GM18502 (cell line): ENCODE measurements around the gene DHRS1.

Experiments used
- ATAC-seq: cut with Tn5 transposase; IDR thresholded peaks from one replicate; pipeline ENCODE4 v1.9.1; 2021; ENCODE audit warnings: mild to moderate bottlenecking; ENCODE audit not compliant: unreplicated experiment, poor library complexity

Gene DHRS1

DNA sequence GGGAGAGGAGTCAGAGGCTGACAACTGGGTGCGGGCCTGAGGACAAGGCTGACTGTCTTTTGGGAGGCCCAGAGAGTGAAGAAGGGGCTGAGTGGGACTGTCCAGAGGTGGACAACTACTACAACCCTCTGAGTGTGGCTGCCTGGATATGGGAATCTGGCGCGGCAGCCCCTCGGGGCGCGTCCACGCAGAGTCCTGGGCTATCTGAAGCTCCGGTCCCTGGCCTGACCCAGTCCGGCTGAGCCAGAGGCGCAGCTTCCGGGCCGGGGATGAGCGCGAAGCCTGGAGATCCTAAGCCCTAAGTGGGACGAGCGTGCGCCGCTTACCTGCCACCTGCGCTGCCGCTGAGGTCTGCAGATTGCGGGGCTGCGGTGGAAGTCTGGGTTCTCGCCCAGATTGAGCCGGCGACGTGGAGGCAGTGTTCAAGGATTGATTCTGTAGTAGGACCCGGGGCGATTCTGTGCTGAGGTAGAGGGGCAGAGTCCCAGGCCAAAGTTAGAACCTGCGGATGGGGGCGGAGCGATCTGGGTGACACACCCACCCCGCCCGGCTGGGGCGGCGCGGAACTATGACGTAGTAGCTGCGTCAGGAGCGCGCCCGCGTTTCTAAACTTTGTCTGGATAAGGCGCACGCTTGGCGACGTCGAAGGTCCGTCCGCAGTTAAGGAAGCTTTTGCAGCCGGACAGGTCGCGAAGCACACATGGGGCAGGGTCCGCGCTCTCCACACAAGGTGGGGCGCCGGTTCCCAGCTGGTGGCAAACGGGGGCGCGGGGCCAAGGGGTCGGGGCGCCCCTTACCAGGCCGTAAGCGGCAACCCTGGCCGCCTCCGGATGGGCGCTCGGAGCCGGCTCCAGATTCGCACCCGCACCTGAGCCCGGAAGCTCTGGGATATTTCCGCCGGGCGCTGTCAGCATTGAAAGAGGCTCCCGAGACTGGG lies at the start of gene DHRS1, which contains the start of gene NOP9:
Gene DHRS1, minus strand, starts transcription at position 526 of the 937 bp plus-strand sequence. CDS start 674 bp downstream, outside the sequence.
Gene NOP9, plus strand, starts transcription at position 596 of the 937 bp plus-strand sequence. Its CDS starts 105 bp downstream, at position 701.
- peak; percentile 61 for ATAC-seq

DNA sequence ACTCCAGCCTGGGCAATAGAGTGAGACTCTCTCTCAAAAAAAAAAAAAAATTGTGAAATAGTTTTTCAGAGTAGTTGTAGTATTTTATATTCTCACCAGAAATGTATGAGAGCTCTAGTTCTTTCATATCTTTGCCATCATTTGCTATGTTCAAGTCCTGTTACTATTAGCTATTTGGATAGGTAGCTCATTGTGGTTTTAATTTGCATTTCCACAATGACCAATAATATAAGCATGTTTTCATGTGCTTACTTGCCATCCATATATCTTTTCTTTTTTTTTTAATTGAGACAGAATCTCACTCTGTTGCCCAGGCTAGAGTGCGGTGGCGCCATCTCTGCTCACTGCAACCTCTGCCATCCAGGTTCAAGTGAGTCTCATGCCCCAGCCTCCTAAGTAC lies 48.6 kb upstream of the DHRS1 start:
- ATAC-seq: no peak

DNA sequence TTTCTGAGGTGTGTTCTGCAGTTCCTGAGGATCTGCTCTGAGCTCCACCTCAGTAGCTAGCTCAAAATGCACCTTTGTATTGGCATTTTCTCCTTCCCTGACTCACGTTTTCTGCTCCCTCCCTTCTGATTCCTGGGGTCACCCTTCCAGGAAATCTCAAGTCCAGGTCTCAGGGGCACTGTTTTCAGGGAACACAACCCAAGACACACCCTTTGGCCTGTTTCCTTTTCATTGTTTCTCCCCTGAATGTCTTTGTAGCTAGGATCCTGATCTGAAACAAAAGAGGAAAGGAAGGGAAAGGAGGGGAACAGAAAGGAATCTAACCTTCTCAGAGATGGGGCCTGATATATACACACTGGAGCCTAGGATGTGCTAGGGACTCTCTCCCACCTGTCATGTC lies 47.6 kb upstream of the DHRS1 start:
- no peak for ATAC-seq

DNA sequence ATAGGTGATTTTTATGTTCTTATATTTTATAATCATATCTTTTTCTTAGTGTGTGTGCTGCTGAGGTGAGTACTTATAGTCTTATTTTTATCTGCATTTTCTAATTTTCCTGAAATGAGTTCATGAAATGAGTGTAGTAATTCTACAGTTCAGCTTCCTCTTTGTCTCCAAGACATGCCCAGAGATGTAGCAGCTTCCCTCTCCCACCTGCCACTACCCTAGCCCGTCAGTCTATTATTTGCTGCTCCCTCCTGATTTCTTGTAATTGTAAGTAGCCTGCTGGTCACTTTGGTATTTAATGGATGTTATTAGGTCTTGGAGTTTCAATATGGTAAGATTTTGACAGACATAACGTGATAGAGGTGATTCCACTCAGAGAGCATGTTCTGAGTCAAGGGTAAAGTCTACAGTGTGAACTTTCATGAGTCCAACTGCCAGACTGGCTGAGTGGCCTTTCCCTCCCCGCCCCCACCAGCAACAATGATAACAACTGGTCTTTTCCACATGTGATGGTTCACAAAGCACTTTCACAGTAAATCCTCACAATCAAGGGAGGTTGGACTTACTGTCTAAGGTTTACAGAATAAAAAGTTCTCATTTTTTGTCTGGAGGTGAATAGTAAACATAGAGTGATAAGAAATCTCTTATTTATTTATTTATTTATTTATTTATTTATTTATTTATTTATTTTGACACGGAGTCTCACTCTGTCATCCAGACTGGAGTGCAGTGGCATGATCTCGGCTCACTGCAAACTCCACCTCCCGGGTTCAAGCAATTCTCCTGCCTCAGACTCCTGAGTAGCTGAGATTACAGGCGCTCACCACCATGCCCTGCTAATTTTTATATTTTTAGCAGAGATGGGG lies 44.4 kb upstream of the DHRS1 start:
- ATAC-seq: no peak

DNA sequence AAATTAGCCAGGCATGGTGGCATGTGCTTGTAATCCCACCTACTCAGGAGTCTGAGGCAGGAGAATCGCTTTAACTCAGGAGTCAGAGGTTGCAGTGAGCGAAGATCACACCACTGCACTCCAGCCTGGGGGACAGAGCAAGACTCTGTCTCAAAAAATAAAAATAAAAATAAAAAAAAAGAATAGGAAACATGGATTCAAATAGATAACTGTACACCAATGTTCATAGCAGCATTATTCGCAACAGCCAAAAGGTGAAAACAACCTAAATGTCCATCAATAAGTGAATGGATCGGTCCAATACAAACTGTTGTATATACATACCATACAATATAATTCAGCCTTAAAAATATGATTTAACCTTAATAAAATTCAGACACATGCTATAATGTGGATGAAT lies 43.3 kb upstream of the DHRS1 start:
- ATAC-seq: no peak

DNA sequence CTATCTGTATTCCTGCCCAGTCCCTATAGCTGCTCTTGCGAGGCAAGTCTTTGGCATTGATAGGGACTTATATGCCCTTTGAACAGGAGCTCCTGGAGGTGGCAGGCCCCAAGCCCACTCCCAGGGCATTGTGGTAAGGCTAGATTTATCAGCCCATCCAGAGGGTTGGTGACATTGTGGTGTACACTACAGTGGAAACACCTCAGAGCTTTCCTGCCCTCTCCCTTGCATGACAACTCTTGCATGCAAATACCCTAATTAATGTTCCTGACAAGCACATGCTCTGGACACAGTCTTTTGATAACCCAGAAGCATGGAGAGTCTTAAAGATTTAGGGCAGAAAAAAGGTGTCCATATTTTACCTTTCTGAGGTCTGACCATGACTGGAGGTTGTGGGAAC lies 41.0 kb upstream of the DHRS1 start:
- ATAC-seq: no peak

DNA sequence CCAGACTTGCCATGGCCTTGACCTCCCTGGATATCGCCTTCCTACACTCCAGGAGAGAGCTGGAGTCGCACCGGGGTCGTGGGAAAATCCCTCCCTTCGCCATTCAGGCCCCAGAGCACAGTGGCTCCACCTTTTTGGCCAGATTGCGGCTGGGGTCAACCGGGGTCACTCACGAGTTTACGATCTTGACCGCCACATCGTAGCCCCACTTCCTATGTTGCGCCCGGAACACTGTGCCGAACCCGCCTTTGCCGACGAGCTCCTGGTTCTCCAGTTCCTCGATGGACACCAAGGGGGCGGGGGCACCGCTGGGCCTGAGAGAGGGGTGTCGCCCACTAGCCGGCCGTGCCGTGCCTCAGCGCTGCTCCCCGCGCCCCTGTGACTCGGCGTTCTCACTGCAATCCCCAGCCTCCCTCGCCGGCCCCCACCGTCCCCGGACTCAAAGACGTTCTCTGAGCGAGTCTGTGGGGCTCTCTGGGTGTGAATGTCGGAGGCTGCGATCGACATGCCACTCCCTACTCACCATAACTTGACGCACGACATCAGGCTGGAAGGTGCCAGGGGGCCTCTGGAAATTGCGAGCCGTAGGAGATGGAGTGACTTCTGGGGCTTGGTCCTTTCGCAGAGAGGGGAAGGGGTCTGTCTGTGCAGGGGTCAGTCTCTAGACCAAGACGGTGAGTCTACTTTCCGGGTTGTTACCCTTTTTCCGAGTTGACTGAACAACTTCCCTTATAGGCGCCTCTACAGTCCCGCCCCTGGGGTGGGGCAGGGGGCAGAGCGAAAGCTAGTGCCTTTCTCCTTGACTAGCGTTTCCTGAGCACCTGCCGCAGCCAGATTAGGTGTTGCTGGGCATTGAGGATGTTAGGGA lies 39.9 kb upstream of the DHRS1 start, which contains the start of gene RIPK3:
Gene RIPK3, minus strand, starts transcription at position 708 of the 868 bp plus-strand sequence. Its CDS starts 165 bp downstream, at position 543.
- ATAC-seq: peak; percentile 95

DNA sequence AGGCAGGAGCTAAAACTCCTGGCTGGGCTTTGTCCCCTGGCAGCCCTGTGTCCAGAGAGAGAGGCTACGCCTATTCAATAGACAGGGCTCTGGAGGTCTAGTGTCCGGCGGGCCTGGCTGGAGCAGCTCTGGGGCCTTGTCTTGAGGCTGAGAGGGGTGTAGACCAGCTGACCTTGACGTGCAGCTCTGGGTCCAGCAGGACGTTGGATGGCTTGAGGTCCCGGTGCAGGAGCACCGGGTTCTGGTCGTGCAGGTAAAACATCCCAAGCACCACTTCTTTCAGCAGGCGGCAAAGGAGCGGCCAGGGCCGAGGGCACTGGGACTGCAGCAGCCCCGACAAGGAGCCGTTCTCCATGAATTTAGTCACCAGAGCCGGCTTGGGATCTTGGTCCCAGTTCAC lies 39.3 kb upstream of the DHRS1 start:
- ATAC-seq: no peak

DNA sequence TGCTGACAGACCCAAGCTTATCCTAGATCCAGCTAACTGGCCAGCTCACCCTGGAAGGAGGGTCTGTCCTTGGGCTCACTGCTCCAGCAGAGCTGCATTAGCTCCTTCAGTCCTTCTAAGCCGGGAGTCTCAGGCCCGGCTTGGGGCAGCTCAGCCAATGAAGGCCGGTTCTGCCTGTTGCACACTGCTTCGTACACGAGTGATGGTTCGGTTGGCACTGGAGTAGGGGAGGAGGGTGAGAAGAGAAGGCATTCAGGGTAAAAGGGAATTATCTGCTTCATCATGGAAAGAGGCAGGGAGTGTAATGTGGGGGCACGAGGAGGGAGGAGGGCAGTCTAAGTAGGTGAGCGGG lies 38.2 kb upstream of the DHRS1 start:
- ATAC-seq: no peak

DNA sequence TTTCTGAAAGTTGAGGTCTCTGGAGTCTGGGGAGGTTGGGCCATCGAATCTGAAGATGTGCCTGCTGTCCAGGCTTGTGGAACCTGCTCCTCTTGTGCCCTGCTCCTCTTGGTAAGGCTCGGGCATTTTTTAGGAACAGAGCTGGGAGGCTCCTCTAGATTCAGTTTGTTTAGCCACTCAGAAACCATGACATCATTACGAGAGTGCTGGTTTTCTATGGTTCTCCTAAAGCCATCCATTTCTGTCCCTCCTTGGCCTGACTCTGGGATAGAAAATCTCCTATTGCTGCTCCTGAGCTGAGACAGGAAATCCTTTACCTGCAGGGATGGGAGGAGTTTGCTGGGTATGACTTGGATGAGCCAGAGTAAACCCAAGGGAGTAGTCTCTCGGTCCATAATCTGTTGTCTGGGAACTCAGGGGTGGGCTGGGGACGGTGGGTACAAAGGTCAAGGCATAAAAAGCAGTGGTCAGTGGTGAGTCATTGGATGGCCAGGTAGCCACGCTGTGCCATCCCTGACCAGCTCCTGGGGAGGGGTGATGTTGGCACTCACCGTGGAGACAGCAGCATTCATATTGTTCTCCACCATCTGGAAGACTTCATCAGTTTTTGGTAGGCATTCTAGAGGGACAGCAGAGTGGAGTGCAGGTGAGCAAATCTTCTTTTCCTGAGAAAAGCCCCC lies 37.7 kb upstream of the DHRS1 start:
- no peak for ATAC-seq

DNA sequence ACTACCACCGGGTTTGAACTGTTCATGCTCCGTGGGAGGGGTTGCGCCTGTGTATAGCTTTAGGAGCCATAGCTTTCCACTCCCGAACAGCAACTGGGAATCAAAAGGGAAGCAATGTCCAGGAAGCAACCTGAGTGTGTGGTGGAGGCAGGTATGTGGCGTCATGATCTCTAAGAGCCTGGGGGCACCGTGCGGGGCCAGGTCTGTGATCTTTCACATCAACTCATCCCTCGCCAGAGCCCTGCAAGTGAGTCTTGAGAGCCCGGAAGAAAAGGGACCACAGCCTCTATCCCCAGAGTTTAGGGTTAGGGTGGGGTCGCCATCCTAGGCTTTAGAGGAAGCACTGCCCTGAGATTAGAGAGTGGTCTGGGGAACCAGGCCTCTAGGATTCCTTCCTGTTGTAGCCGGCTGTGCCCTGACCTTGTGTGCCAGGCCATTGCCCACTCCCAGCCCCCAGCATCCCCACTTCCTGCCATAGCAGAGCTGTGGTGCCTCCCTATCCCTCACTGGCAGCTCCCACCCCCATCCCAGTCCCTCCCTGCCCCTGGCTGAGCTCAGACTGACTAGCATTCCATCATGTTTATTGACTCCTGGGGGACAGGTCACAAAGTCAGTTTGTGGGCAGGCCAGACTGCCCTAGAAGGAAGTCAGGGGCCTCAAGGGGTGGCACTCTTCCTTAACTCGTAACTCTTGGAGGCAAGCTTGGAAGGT lies 36.0 kb upstream of the DHRS1 start:
- ATAC-seq: no peak

DNA sequence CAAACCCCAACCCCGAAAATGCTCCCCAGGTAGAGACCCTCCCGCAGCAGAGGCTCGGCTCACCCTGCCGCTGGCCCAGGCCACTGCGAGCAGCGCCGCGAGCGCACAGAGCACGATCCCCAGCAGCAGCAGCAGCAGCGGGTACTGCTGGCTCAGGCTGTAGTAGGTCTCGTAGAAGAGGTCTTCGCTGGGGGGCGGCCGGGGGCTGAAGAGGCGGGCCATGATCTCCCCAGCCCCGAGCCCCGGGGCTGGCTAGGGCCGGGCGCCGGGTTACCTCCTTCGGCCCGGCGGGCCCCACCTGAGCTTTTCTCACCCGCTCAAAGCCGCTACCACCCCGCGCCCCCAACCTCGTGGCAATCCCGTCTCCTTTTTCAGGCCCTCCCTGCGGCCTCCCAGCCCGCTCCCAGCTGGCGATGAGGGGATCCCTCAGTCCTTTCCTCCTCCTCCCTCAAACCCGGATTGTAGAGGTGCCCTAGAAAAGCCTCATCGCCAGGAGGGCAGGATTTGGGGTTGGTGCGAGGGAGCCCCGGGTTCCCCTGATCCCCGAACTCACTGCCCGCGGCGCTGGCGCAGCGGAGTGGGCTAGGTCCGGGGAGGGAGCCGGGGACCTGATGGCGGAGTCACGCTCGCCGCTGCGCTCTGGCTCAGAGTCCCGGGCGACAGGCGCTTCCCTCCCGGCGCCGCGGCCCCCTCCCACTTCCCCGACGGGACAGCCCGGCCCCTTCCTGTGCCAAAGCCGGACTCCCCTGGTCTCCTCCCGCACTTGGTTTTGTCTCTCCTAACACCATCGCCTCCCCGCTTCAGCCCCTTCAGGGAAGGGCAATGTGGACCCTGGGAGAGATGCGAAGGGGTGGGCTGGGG lies 35.1 kb upstream of the DHRS1 start, which contains the start of gene ADCY4:
Gene ADCY4, minus strand, starts transcription at position 641 of the 861 bp plus-strand sequence. Its CDS starts 419 bp downstream, at position 222.
- ATAC-seq: no peak

DNA sequence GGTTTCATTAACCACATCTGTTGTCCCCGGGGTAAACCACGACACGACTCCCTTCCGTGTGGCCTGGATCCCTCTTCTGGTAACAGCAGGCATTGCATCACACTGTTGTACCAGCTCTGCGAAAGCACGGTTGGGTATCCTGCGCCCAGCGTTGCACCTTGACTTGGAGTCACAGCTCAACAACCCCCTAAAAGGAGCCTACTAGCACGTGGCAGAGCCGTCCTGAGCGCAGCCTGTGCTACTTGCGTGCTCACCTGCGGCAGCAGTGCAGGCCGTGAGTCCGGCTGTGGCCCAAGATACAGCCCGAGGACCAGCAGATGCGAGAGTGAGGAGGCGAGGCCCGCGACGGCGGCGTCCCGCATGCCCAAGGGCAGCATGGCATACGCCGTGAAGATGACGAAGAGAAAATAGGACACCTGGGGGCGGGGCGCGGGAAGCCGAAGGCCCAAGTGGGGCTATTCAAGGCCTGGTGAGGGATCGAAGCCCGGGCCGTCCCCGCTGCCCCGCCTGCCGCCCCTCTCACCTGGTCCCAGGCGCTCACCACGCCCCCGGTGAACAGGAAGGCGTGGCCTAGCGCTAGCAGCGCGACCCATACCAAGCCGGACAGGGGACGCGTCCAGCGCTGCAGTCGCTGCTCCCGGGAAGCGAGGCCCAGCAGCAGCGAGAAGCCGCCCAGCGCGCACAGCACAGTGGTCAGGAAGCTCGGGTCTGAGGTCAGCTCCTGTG lies 32.9 kb upstream of the DHRS1 start:
- ATAC-seq: peak; percentile 89

DNA sequence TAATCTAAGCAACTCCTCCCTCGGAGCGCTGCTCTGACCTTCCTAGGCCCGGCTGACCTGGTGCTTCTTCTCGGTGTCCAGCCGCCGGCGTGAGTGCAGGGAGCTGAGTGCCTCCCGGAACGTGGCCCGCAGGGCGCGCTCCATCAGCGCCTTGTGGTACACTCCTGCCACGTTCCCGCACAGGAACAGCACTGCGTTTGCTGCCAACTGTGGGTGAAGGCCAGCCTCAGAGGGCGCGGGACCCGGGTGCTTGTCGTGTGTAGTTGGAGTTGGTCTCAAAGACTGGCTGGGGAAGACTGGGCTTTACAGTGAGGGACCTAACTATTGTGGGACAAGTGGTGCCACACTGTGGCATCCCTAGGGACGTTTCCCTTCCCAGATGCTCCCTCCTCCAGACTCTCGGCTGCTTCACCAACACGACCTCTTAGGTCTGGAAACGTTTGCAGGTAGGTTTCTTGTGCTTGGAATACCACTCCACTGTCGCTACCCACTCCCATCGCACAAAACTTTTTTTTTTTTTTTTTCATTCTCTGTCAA lies 32.2 kb upstream of the DHRS1 start:
- no peak for ATAC-seq

DNA sequence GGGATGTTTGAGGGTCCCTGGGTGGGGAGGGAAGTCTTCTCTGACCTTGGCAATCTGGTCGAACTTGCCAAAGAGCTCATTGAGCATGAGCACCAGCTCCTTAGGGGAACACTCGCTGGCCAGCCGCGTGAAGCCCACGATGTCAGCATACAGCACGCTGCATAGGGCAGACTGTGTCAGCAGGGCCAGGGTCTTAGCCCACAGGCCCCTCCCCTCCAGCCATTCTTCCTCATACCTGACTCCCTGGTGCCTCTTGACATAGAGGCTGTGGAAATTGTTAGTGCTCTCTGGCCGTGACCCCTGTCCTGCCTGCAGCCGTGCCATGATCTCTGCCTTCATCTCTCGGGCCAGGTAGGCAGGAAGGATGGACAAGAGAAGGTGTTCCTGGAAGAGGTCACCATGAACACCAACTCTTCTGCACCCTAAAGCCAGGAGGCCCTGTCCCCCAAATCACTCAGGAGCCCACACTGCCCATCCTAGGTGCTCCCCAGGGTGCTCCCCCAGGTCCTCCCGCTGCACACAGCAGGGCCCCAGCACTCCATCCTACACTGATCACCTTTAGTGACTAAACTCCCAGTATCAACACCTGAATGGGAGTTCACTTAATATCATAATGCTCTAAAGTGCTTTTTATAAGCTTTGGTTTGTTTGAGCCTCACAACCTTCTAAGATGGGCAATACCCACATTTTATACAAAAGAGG lies 31.5 kb upstream of the DHRS1 start:
- no peak for ATAC-seq

DNA sequence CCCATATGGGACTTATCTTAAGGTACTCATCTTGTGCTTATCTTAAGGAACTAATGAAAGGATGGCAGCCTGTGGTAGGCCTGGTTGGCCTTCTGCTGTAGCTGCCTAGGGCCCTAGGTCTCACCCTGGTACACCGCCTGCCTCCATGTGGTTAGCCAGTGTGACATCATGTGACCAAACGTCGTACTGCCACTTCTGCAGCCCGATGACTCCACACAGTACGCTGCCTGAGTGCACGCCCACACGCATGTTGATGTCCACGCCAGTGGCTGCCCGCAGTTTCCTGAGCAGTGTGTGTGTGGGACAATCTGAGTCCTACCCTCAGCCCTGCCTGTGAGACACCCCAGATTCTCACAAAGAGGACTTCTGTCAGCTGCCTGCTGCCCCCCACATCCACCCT lies 30.2 kb upstream of the DHRS1 start:
- ATAC-seq: no peak
